A673 (cell line): Measurements from ENCODE around the gene GXYLT2.

Source experiments
- EZH2 ChIP-seq: fragments of 200-600 bp; sonication (generic); IDR thresholded peaks from 2 replicates; pipeline ENCODE4 v1.6.1; 2017; ENCODE audit warnings: borderline replicate concordance, low read depth, mild to moderate bottlenecking, mixed read lengths, antibody characterized with exemption, low read length; ENCODE audit not compliant: poor library complexity, severe bottlenecking
- TF ChIP-seq, protein P1 (sequence below): fragments of 300-800, 200-600 bp; sonication (generic); conservative IDR thresholded peaks from 2 replicates; pipeline ENCODE4 v1.5.1; 2017; ENCODE audit warnings: low read depth, mild to moderate bottlenecking, antibody characterized with exemption, low read length, moderate library complexity, mixed read lengths

DNA sequence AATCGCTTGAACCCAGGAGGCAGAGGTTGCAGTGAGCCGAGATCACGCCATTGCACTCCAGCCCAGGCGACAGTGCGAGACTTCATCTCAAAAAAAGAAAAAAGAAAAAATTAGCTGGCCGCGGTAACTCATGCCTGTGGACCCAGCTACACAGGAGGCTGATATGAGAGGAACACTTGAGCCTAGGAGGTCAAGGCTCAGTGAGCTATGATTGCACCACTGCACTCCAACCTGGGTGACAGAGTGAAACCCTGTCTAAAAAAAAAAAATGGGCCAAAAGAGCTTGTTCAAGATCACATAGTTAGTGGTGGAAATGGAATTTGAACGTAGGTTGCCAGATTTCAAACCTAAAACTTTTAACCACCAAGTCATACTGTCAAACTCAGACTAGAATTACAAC is 62.5 kb downstream of the GXYLT2 start:
- TF ChIP-seq, protein P1, sequence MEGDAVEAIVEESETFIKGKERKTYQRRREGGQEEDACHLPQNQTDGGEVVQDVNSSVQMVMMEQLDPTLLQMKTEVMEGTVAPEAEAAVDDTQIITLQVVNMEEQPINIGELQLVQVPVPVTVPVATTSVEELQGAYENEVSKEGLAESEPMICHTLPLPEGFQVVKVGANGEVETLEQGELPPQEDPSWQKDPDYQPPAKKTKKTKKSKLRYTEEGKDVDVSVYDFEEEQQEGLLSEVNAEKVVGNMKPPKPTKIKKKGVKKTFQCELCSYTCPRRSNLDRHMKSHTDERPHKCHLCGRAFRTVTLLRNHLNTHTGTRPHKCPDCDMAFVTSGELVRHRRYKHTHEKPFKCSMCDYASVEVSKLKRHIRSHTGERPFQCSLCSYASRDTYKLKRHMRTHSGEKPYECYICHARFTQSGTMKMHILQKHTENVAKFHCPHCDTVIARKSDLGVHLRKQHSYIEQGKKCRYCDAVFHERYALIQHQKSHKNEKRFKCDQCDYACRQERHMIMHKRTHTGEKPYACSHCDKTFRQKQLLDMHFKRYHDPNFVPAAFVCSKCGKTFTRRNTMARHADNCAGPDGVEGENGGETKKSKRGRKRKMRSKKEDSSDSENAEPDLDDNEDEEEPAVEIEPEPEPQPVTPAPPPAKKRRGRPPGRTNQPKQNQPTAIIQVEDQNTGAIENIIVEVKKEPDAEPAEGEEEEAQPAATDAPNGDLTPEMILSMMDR, result no peak
- no peak for TF ChIP-seq EZH2
